Measurements from ENCODE around the gene ARF3. TPM values are rescaled to one million over a fixed set of nuclear protein-coding genes. Genes with fewer than 3 reads are reported as not detected.
A peak's percentile ranks its signal among the peaks of the same experiment; 100 is the strongest.

Gene ARF3
- total and polyA plus RNA-seq, 2 donors (not counting 3 experiments of a cell fraction or from before 2014, with no cell fraction given): 149 to 172 TPM

- Histone ChIP-seq H3K79me2 (ENCODE audit: control insufficient read depth, insufficient read depth, low read length) (no peaks in the 10 kb centered on the region), H3K4me3 (replicated peaks in 1 of 3; ENCODE audit: insufficient read depth in 1 of 3, low read depth in 1 of 3, low read length in 3 of 3) (no peak overlapping the region), H3K9me3 (replicated peaks; ENCODE audit: control insufficient read depth, insufficient read depth, low read length) (no peaks in the 10 kb centered on the region), H3K4me2 (ENCODE audit: insufficient read depth, low read length) (no peak overlapping the region), H3K9ac (replicated peaks; ENCODE audit: extremely low read depth, insufficient read depth, low read length) (no peak overlapping the region), H3K36me3 (ENCODE audit: control insufficient read depth in 2 of 2, extremely low read depth in 1 of 2, insufficient read depth in 2 of 2, low read length in 2 of 2) (no peaks in the 10 kb centered on the region), H3K4me1 (ENCODE audit: control insufficient read depth, extremely low read depth, insufficient read depth, low read length) (no peaks in the 10 kb centered on the region), H3K27ac (ENCODE audit: insufficient read depth, low read depth, low read length) (no peak overlapping the region), H2AFZ (ENCODE audit: low read depth, low read length) (no peak overlapping the region), H3K9me1 (replicated peaks; ENCODE audit: control insufficient read depth, extremely low read depth, insufficient read depth, low read length) (no peaks in the 10 kb centered on the region), H4K20me1 (replicated peaks; ENCODE audit: control insufficient read depth, extremely low read depth, insufficient read depth, low read length) (no peaks in the 10 kb centered on the region), H3K27me3 (ENCODE audit: control insufficient read depth in 2 of 2, insufficient read depth in 2 of 2, low read length in 2 of 2) (peaks cover 60 to 69% of the 10 kb centered on the region in 2 experiments)
- FAIRE-seq (no peak), DNase-seq (ENCODE audit: low read depth, low spot score) (no peak)
- dilution Hi-C loops (cut with MboI; ENCODE audit: extremely low pct_ligation_motif_present, low sequenced_read_pairs) (no loop called here), intact Hi-C loops (cut with micrococcal nuclease) (loop anchor here (5.0 kb wide), 1 partner anchor 65 kb away; no protein-coding TSS in a partner anchor)
- TF ChIP-seq CTCF (IDR thresholded peaks at IDR 0.05; ENCODE audit: extremely low read depth in 1 of 2, insufficient read depth in 1 of 2, low read depth in 1 of 2, low read length in 2 of 2): no peak
- TF ChIP-seq EZH2 (IDR thresholded peaks at IDR 0.05; ENCODE audit: borderline replicate concordance, low read depth, low read length, severe bottlenecking): peak; percentile 37
- POLR2A ChIA-PET: no interaction called here
- no TSS peak for BruUV-seq (replicated peaks)
- CTCF ChIA-PET: interaction anchor here (1.0 to 11.2 kb wide), 7 partner anchors 8 to 134 kb away, joined by 3 to 175 read pairs (median 7); partner anchors contain the start of genes DDN and PRKAG1
Observed at GRCh38 chr12:48986720-48987291, 29.5 kb upstream of the ARF3 start.

GRCh38 chr12:48985901-48986300 is 28.6 kb upstream of the ARF3 start:
- dilution Hi-C loops (cut with MboI; ENCODE audit: extremely low pct_ligation_motif_present, low sequenced_read_pairs): no loop called here
- intact Hi-C loops (cut with micrococcal nuclease): loop anchor here (5.0 kb wide), 1 partner anchor 64 kb away; no protein-coding TSS in a partner anchor
- peaks cover 69 to 75% of the 10 kb centered on the region in 2 experiments for H3K27me3 ChIP-seq (ENCODE audit: control insufficient read depth in 2 of 2, insufficient read depth in 2 of 2, low read length in 2 of 2)

More at GRCh38 chr12:48985901-48986300, 28.6 kb upstream of the ARF3 start:
- Histone ChIP-seq H4K20me1 (replicated peaks; ENCODE audit: control insufficient read depth, extremely low read depth, insufficient read depth, low read length) (no peaks in the 10 kb centered on the region), H3K9ac (replicated peaks; ENCODE audit: extremely low read depth, insufficient read depth, low read length) (no peak overlapping the region), H3K9me1 (replicated peaks; ENCODE audit: control insufficient read depth, extremely low read depth, insufficient read depth, low read length) (no peaks in the 10 kb centered on the region), H3K27ac (ENCODE audit: insufficient read depth, low read depth, low read length) (no peak overlapping the region), H3K9me3 (replicated peaks; ENCODE audit: control insufficient read depth, insufficient read depth, low read length) (no peaks in the 10 kb centered on the region), H3K36me3 (ENCODE audit: control insufficient read depth in 2 of 2, extremely low read depth in 1 of 2, insufficient read depth in 2 of 2, low read length in 2 of 2) (no peaks in the 10 kb centered on the region), H3K4me3 (replicated peaks in 1 of 3; ENCODE audit: insufficient read depth in 1 of 3, low read depth in 1 of 3, low read length in 3 of 3) (no peak overlapping the region), H2AFZ (ENCODE audit: low read depth, low read length) (no peak overlapping the region), H3K79me2 (ENCODE audit: control insufficient read depth, insufficient read depth, low read length) (no peaks in the 10 kb centered on the region), H3K4me1 (ENCODE audit: control insufficient read depth, extremely low read depth, insufficient read depth, low read length) (peaks cover 4% of the 10 kb centered on the region), H3K4me2 (ENCODE audit: insufficient read depth, low read length) (no peak overlapping the region)
- TF ChIP-seq POLR2A (IDR thresholded peaks at IDR 0.05; ENCODE audit: low read depth, low read length) (no peak), MAX (IDR thresholded peaks at IDR 0.05; ENCODE audit: insufficient read depth, insufficient read length) (no peak), FOS (IDR thresholded peaks at IDR 0.05; ENCODE audit: borderline replicate concordance, insufficient read depth, low read length) (no peak), EZH2 (IDR thresholded peaks at IDR 0.05; ENCODE audit: borderline replicate concordance, low read depth, low read length, severe bottlenecking) (no peak), JUN (IDR thresholded peaks at IDR 0.05; ENCODE audit: borderline replicate concordance, insufficient read depth, insufficient read length, low read depth) (no peak), MYC (IDR thresholded peaks at IDR 0.05; ENCODE audit: low read depth, low read length) (no peak), POLR2AphosphoS5 (IDR thresholded peaks at IDR 0.05; ENCODE audit: insufficient read depth, low read depth, low read length) (no peak), CTCF (IDR thresholded peaks at IDR 0.05; ENCODE audit: extremely low read depth in 1 of 2, insufficient read depth in 1 of 2, low read depth in 1 of 2, low read length in 2 of 2) (no peak), GATA2 (IDR thresholded peaks at IDR 0.05; ENCODE audit: insufficient read depth, insufficient read length, low read depth, low read length) (no peak)
- POLR2A ChIA-PET: no interaction called here
- no peak for FAIRE-seq
- CTCF ChIA-PET: interaction anchor here (0.8 to 11.2 kb wide), 5 partner anchors 9 to 133 kb away, joined by 3 to 175 read pairs (median 6); partner anchors contain the start of gene DDN
- DNase-seq (ENCODE audit: low read depth, low spot score): no peak
- BruUV-seq (replicated peaks): no TSS peak

All from endothelial cell of umbilical vein (primary cell).